Limb (tissue), 2 donors: ENCODE measurements around the gene HLA-DMA.

Experiments used
- DNase-seq, 2 donors: peaks; one replicate each; pipeline ENCODE4 v3.0.0-alpha.2; 2016; ENCODE audit errors: extremely low spot score in 2 of 2

HLA-DMA gene

GRCh38 chr6:32974541-32975308, 21.8 kb upstream of the HLA-DMA start:
- no peak for DNase-seq

DNA sequence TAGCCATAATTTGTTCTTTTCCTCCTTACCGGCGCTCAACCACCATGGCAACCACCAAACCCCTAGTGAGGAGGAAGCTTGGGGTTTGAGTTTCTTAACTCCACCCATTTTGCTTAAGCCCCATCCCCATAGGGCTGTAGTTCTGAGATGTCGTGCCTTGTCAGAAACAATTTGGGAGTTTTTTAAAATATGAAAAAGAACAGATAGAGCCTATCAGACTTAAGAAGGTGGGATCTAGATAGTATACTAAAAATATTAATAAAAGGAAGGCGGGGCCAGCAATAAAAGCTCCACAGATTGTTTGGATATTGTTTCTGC, 21.1 kb upstream of the HLA-DMA start:
- peak in 1 of 2 donors; percentile 31 for DNase-seq

- DNase-seq: peak in 1 of 2 donors; percentile 61
Observed at GRCh38 chr6:32973144-32974015, 20.5 kb upstream of the HLA-DMA start.

GRCh38 chr6:32972353-32973143, 19.7 kb upstream of the HLA-DMA start:
- no peak for DNase-seq

DNA sequence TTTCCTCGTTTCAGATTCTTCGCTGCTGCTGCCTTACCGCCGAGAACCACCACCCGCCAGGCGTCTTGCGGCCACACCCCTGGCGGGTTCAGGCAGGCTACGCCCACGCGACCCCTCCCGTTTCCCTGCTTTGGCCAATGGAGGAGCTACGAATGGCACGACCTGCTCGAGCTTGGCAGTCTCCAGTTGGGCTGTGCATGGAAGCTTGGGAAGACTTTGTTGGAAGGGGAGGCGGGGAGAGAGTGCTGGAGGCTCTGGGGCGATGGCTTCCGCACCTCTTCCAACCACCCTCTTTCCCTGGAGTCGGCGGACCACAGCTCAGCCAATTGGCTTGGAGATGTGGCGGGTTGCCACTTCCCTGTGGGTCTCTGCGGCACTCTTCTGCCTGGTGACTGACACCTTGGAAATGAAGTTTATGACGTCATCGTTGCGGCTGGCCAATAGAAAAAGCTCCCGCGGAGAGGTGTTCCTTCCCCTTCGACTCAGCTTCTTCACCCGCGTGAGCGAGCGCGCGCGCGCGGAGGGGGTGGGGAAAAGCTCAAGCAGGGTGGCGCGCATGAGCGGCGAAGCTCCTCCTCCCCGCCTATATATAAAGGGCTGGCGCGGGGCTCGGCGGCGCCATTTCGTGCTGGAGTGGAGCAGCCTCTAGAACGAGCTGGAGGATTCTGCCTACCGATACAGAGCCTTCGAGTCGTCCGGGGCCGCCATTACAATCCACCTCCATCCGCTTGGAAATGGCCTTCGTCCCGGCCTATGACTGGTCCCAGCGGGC, 18.9 kb upstream of the HLA-DMA start:
- peak; percentile 99 to 100 for DNase-seq

DNA sequence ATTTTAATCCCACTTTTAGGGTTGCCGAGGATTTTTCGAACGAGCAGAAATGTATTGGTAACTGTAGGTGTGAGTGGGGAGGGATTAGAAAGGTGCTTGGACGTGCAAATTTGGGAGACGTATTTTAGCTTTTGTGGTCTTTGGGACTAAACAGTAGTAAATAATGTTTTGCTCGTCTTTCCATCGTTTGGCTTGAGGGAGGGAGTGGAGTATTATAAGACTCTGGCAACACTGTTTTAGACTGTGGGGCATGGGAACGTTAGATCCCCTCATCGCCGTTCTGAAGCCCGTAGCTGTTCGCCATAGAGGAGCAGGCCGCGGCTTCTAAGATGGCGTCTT, 18.3 kb upstream of the HLA-DMA start:
- DNase-seq: no peak

DNA sequence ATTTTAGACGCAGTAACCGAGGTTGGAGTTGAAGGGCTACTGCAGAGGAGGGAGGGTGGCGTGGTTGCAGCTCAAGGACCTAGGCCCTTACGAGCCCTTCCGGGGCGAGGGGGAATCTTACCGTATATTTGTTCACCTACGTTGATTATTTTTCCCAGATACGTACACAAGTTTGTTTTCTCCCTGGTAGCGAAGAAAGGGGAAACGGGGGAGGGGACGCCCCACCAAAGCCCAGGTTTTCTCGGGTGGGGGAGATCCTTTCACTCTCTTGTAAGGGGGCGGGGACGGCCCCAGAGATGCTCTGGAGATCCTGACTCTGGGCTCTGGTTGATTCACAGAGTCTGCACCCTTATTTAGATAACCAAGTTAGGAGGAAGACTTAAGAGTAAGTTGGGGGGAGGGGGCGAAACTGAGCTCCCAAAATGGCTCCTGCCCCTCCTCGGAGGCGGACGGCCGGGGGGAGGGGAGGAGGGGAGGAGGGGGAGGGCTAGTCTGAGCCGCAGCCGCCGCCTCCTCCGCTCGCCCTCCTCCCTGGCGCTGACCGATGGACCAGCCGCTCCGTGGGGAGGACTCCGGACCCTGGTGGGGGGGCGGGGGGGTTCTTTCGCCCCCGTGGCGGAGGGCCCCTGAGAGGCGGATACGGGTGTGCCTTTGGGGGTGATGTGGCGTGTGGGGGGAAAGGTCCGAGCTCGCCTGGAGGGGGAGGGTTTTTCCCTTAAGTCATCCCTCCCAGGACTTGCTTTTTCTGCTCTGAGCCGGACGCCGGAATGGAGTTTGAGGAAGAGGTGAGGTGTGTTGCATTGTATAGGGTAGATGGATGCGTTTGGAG, 17.7 kb upstream of the HLA-DMA start:
- peak; percentile 85 to 93 for DNase-seq

DNA sequence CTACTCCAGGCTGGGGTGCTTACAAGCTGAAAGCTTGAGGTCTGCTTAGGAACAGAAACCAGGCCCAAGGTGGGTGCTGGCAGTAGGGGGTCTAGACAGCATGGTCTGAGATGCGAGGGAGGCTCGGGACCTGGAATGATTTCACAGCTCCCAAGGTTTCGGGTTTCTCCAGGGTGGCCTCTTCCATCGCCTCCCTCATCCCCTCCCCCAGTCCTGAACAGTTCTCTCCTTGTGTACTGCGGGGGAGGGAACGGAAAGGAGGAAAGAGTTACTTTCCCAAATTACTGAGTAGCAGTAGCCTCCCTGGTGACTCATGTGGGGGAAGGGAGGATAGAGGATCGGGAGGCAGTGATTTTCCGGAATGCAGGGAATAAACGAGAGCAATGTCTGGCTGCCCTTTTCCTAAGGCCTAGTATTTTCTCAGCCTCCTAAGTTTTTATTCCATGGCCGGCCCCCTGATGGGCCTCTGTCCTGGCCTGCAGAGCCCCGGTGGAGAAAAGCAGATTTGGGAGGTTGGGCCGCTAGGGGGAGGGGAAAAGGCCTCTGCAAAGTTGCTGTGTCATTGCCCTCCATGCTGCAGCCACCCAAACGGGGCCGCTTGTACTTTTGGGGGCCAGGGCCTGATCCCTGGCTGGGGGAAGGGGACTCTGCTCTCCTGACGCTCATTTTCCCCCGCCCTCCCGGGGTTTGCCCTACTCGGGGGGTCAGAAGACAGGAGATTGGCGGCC, 17.0 kb upstream of the HLA-DMA start:
- peak; percentile 89 to 90 for DNase-seq

DNA sequence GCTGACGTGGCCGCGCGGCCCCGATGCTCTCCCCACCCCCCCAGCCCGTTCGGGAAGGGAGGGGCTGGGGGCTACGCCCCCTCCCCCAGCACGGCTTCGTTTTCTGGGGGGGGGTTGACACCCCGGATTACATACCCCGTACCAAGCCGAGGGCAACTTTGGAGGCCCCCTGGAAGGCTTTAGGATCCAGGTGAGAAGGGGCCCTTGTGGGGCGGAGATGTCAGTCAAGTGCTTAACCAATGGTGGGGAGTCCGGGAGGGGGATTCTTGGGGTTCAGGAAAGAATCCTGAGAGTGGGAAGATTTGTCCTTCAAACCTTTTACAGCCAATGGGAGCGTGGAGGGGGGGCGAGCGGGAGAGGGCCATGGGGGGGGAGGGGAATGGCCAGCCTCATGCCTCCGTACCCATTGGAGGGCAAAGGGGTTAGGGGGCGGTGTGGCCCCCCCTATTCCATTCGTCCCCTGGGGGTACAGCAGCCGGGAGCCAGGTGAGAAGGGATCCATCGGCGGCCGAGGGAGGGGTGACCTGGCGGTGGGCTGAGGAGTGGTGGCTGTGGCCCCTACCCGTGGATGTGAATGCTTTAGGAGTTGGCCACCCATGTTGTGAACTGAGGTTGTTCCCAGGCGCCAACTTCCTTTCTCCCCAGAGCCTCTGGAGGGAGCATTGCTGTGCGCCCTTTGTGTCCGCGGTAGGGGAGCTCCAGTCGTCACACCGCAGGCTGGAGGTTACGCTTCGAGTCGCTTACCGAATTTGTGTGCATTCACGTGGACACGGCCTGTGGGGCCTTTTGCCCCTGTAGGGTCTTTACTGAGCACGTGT, 16.2 kb upstream of the HLA-DMA start:
- peak; percentile 69 to 88 for DNase-seq

- DNase-seq: peak; percentile 97 to 98
Observed at GRCh38 chr6:32968093-32968866, 15.4 kb upstream of the HLA-DMA start, which contains the start of gene BRD2. Gene BRD2, plus strand, starts transcription at chr6:32968594. Its CDS starts 4,305 bp downstream, at chr6:32972899.

DNA sequence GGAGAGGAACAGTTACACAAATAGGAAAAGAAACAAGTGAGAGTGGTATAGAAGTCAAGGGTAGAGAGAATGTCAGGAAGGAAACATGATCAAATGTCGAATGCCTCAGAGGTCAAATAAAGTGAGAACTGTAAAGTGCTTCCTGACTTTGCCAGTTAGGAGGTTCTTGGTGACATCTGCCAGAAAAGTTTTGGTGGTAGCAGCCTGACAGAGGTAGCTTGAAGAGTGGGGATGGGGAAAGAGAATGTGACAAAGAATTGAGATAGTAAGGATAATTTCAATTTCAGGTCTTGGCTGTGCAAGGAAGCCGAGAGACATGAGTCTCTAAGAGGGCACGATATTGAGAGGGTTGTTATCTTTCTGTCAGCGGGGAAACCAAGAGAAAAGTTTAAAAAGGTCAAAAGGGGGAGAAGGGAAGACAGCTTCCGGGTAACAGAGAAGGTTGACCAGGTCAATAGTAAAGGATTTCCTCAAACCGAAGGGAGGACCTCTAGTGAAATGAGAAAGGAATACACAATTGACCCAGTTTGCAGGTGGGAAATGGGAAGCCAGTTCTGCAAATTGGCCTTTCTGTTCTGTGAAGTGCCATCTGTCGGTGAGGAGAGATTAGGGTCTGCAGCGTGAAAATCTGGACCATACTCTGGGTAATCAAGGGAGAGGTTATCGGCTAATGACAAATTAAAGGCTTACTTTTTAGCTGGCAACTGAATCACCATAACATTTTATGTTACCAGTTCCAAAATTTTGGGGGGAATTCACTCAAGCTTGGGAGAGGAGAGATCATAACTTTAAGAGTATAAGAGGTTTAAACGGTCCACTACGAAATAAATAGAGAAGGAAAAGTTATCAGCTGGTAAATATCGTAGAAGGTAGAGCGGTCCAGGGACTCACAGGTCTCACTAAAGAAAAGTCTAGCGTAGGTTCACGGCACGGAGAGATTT, 14.5 kb upstream of the HLA-DMA start:
- DNase-seq: peak in 1 of 2 donors; percentile 58

GRCh38 chr6:32964776-32965175, 11.9 kb upstream of the HLA-DMA start:
- no peak for DNase-seq

- no peak for DNase-seq
Observed at GRCh38 chr6:32963866-32964265, 11.0 kb upstream of the HLA-DMA start.

- DNase-seq: no peak
Observed at GRCh38 chr6:32962213-32962826, 9.4 kb upstream of the HLA-DMA start.

DNA sequence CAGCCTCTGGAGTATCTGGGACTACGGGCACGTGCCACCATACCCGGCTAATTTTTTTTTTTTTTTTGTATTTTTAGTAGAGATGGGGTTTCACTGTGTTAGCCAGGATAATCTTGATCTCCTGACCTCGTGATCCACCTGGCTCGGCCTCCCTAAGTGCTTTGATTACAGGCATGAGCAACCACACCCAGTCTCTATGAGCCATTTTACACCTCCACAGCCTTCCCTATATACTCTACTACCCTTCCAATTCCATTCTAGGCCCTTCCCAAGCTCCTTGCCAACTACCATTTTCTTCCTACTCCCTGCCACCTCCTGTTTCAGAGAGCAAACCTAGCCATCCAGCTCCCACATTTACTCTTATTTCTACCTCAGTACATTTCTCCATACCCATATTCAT, 7.7 kb upstream of the HLA-DMA start:
- DNase-seq: no peak

- no peak for DNase-seq
Observed at GRCh38 chr6:32956176-32956575, 3.3 kb upstream of the HLA-DMA start.
